Activated CD4-positive, alpha-beta T cell treated with anti-CD3 and anti-CD28 coated beads, Interleukin-2, amount 50 U/mL, for 24 hours (primary cell): ENCODE data around the gene LRRC47.

Experiments
- DNase-seq, 2 donors: peaks; one replicate each; pipeline ENCODE4 v3.0.0-alpha.2; 2020; ENCODE audit warnings: low read depth in 1 of 2, low spot score in 1 of 2

The LRRC47 gene

DNA sequence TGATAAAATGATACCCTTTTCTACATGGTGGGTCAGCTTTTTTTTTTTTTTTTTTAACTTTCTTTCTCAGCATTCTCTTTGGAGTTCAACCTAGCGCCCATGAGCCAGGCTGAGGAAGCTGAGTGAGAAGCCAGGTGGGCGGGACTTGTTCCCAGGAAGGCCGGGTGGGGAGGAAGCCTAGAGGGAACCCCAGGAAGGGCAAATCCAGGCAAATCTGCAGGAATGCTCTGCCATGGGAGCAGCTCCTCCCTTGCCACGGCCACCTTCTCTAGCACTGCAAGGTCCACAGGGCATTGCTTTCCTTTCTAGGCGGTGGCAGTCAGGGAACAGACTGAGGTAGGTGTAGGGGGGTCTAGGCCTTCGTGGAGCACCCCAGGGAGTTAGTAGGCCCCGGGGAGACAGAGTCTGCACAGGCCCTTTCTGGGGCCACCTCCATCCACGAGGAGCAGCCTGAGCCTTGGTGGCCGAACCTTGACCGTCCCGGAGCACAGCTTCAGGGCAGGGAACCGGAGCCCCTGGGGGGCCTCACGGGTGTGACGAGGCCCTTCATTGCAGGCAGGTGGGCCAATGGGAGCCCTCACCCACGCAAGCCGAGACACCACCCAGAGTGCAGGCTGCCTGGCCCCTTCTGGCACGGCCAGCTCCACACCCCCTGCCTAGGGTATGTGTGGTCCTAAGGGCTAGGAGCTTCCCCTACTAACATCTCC is 62.3 kb downstream of the LRRC47 start:
- DNase-seq: no peak

DNA sequence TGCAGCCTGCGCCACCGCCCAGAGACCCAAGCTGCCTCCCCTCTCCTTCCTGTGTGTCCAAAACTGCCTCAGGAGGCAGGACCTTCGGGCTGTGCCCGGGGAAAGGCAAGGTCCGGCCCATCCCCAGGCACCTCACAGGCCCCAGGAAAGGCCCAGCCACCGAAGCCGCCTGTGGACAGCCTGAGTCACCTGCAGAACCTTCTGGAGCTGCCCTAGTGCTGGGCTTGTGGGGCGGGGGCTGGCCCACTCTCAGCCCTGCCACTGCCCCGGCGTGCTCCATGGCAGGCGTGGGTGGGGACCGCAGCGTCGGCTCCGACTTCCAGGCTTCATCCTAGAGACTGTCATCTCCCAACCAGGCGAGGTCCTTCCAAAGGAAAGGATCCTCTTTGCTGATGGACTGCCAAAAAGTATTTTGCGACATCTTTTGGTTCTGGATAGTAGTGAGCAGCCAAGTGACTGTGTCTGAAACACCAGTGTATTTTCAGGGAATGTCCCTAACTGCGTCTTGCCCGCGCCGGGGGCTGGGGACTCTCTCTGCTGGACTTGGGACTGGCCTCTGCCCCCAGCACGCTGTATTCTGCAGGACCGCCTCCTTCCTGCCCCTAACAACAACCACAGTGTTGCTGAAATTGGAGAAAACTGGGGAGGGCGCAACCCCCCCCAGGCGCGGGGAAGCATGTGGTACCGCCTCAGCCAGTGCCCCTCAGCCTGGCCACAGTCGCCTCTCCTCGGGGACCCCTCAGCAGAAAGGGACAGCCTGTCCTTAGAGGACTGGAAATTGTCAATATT is 63.0 kb downstream of the LRRC47 start:
- DNase-seq: no peak

DNA sequence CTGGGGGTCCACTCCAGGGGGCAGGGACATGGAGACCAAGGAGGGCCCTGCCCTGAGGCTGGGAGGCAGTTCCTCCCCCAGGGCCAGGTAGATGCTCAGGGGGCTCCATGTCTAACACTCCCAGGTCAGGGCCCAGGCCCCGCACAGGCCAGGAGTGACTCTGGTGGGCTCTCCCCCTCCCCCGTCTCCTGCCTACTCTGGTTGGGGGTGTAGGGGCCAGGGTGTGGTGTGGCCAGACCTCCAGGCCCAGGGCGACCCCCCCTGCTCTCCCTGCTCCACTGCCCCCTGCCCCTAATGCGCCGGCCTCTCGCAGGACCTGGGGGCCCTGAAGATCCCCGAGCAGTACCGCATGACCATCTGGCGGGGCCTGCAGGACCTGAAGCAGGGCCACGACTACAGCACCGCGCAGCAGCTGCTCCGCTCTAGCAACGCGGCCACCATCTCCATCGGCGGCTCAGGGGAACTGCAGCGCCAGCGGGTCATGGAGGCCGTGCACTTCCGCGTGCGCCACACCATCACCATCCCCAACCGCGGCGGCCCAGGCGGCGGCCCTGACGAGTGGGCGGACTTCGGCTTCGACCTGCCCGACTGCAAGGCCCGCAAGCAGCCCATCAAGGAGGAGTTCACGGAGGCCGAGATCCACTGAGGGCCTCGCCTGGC is 63.7 kb downstream of the LRRC47 start:
- no peak for DNase-seq

DNA sequence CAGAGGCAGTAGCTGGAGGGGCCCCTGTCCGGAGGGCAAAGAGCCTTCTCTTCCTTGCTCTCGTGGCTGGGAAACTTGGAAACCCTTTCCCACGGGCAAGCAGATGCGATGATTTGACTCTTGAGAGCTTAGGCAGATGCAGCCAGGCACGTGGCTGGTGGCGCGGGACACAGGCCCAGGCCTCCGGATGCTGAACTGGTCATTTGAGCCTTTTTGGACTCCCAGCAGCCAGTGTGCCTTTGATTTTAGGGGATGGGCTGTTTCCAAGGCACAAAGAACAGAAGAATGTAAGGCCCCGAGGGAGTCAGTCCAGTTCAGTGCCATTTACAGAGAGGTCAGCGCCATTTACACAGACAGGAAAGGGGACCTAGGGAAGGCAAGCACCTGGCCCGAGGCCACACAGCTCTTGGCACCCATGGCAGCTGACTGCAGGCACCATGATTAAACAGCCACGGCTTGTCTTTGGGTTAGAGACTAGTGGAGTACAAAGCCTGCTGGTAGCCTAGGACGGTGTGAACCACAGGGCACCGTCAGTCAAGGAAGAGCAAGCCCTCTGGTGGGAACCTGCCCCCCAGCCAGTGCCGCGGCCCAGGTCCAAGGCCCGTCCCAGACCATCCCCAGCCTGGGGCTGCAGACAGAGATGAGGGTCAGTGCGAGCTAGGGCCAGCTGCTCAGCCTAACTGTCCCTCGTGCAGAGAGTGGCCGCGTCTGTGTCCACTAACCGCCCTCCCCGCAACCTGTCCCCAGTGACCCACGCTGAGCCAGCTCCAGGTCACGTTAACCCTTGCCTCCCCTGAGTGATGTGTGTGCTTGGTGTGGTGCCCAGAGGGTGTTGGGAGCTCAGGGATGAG is 64.5 kb downstream of the LRRC47 start:
- DNase-seq: no peak

DNA sequence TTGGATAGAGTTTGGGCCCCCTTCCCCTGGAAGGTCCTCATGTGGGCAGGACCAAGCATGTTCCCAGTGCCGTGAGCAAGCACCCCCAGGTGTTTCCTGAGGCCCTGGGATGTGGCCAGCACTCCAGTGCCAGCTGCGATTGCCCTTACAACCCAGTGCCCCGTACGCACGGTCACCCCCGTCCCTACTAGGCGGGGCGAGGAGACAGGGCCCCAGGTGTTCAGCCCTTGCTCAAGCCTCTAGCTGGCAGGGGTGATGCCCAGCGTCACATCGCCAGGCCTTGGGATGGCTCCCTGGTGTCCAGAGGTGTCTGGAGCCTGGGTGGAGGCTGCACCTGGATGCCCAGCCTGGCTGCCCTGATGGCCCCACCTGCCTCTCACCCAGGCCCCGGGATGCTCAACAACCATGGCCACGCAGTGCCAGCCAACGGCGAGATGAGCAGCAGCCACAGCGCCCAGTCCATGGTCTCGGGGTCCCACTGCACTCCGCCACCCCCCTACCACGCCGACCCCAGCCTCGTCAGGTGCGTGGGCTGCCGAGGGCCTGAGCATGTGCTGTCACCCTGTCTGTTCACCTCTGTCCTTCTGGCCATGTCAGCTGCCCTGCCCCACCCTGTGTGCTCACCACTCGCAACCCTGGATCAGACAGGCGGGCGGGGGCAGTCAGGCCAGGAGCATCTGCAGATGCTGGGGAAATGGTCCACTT is 65.6 kb downstream of the LRRC47 start:
- no peak for DNase-seq

DNA sequence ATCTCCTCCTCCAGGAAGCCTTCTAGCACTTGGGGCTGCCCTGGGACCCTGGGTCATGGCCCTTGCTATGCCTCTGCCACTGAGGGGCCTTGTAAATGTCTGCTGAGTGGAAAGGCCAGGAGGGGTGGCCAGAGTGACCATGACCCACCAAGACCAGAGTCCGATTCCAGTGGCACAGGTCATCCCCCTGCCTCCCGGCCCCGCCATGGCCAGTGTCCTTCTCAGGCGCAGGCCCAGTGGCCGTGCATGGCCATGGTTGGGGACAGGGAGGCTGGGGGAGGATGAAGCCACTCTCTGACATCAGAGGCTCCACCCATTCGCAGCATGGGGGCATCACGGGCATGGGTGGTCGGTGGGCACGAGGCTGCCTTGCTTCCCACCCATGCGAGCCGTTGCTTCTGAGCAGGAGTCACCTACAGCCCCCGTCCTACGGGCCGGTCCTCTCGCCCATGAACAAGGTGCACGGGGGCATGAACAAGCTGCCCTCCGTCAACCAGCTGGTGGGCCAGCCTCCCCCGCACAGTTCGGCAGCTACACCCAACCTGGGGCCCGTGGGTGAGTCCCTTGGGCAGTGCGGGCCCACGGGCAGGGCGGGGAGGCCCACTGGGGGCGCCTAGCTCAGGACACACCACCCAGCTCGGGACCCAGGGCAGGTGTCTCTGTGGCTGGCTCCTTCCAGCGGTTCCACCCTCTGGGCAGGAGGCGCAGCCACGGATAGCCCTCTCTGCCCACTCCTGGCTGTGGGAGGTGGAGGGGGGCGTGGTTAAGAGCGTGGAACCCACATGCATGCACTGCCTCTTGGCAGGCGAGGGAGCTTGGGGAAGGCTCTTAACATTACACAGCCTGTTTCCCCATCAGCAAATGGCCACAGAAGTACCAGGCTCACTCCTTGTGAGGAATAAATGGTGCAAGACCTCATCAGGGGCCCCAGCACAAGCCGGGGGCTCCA is 66.4 kb downstream of the LRRC47 start:
- DNase-seq: no peak
